H1 (cell line): Measurements from ENCODE around the gene GLOD4. TPM values are rescaled to one million over a fixed set of nuclear protein-coding genes. Genes with fewer than 3 reads are reported as not detected.

Source experiments
- ASH2L ChIP-seq: fragments of 200-600, 300-600 bp; sonication (generic); IDR thresholded peaks from one replicate; pipeline ENCODE4 v1.7.1; 2017; ENCODE audit warnings: low read length
- polyA plus RNA-seq, 7 experiments: library from polyadenylated mRNA; depleted of rRNA in 3 of 7; stranded (reverse) in 5 of 7; unstranded in 2 of 7; fragments of >200 nt in 5 of 7; fragments of 200-250 nt in 2 of 7; gene quantifications; 1 replicate in 5 of 7; 2 replicates in 1 of 7; 4 replicates in 1 of 7; pipeline versions ENCODE4 v1.2.1 to v1.2.3, GENCODE V29; 2011 to 2013; ENCODE audit warnings: missing spikeins in 2 of 7, mixed read lengths in 2 of 7
- total RNA-seq: library from RNA; stranded (reverse); fragmentation: NEBNext Ultra II Directional; extraction: Animal tissue kit (Norgen Biotek cat#: 25700); gene quantifications from 2 replicates; pipeline ENCODE4 v1.2.1, GENCODE V29; 2021

The GLOD4 gene
- total and polyA plus RNA-seq, 2 of the 8 experiments (the other 6 are each of a cell fraction or from before 2014, with no cell fraction given): 36.8 to 81.3 TPM

DNA sequence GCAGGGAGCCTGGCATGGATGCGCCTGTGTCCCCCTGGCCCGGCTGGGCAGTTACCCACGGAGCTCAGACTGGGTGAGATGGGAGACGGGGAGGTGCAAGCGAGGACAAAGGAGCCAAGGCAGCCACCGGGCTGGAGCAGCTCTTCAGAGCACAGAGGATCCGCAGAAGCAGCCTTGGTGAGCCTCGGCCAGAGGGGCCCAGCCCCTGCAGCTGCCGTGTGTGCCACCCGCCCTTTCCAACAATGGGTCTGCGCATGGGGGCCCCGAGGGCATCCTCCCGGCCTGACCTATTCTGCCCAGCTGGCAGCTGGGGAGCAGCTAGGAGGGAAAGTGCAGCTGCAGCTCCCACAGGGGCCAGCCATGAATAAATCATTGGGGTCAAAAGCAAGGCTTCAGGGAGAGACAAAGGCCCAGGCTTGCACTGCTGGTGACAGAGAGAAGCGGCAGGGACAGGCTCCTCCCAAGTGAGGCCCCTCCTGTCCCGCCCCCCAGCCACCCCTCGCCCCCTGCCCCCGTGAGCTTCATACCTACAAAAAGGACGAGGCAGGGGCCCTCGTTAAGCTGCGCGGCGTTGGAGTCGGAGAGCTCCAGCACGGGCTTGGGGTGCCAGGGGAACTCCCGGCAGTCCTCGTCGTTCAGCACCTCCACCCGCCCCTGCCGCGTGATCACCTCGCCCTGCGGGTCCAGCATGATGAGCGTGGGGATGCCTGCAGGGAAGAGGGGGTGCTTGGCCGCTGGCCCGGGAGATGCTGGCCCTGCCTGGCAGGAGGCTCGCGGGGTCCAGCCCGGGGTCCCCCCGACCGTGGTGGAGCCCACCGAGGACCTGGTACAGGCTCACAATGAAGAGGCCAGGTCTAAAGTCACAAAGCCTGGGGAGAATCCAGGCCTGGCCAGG is 22.7 kb upstream of the GLOD4 start (continued):
- TF ChIP-seq ASH2L: no peak
